ENCODE measurements around the gene ACVR1. TPM values are rescaled to one million over a fixed set of nuclear protein-coding genes. Genes with fewer than 3 reads are reported as not detected.
A peak's percentile ranks its signal among the peaks of the same experiment; 100 is the strongest.
"Not testable (repeated sequence)": the region's sequence is repeated elsewhere in the genome, so short reads cannot be mapped to it uniquely, and the experiment has no call there.

Gene ACVR1
- total RNA-seq, 2 experiments from 2014 or later, result 8.3 to 10.1 TPM

DNA sequence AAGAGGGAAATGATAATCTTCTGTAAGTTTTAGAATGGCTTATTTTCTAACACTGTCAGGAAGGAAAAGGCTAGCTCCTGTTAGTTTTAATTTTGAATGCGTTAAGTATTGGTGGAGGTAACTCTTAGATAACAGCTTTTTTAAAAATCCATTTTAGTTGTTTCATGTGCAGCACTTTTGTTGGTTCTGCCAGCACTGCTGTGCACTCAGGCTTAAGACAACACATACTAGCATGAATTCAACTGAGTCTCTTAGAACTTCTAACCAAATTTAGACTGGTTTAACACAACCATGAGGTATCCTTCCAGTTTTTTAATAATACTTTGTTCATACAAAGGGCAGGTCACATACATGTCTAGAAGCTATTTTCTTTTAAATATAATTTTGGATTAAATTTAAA lies 42.4 kb downstream of the ACVR1 start:
- no peak overlapping the region for H3K4me3 Mint-ChIP-seq
- CTCF ChIA-PET, result interaction anchor here (1.8 kb wide), 1 partner anchor 43 kb away, joined by 5 read pairs; the partner anchor contains the start of gene ACVR1
- H3K36me3 Mint-ChIP-seq (ENCODE audit: low read depth), result peaks cover 11% of the 10 kb centered on the region
- H3K27me3 Mint-ChIP-seq, result no peaks in the 10 kb centered on the region
- DNase-seq (no peak), ATAC-seq (no peak)
- peaks cover 46% of the 10 kb centered on the region for H3K4me1 Mint-ChIP-seq (ENCODE audit: low read depth)
- POLR2A ChIA-PET, result interaction anchor here (1.2 kb wide), 1 partner anchor 25 kb away, joined by 5 read pairs; no protein-coding TSS in a partner anchor
- TF ChIP-seq, protein P1, sequence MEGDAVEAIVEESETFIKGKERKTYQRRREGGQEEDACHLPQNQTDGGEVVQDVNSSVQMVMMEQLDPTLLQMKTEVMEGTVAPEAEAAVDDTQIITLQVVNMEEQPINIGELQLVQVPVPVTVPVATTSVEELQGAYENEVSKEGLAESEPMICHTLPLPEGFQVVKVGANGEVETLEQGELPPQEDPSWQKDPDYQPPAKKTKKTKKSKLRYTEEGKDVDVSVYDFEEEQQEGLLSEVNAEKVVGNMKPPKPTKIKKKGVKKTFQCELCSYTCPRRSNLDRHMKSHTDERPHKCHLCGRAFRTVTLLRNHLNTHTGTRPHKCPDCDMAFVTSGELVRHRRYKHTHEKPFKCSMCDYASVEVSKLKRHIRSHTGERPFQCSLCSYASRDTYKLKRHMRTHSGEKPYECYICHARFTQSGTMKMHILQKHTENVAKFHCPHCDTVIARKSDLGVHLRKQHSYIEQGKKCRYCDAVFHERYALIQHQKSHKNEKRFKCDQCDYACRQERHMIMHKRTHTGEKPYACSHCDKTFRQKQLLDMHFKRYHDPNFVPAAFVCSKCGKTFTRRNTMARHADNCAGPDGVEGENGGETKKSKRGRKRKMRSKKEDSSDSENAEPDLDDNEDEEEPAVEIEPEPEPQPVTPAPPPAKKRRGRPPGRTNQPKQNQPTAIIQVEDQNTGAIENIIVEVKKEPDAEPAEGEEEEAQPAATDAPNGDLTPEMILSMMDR (IDR thresholded peaks at IDR 0.05), result no peak
- H3K27ac Mint-ChIP-seq, result no peak overlapping the region
- intact Hi-C loops (cut with micrococcal nuclease), result no loop called here
- no peaks in the 10 kb centered on the region for H3K9me3 Mint-ChIP-seq

DNA sequence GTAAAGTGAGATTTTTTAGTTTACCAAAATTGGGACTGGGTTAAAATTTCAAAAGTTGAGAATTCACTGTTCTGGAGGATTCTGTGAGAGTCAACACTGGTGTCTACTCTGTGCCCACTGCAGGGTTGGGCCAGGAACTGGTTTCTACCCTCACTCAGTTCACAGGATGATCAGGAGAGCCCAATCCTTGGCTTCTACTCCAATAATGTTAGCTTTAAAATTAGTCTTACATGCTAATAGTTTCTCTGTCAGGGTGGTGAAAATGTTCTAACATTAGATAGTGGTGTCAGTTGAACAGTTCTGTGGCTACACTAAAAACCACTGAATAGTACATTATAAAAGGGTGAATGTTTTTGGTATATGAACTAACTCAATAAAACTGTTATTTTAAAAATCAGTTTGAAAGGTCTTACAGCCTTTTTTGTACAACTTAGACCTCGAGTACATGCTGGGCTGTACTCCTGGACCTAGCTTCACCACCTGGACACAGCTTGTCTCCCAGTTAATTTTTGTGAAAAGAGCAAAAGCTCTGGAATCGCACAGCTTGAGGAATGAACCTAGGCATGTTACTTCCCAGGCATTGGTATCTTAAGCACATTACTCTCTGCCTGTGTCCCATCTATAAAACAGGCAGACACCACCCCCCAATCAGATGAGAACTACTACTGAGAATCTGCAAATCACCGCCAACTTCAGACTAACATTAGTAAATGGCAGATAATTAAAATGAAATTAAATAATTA lies 44.4 kb downstream of the ACVR1 start:
- CTCF ChIA-PET, result interaction anchor here (1.8 kb wide), 1 partner anchor 45 kb away, joined by 5 read pairs; the partner anchor contains the start of gene ACVR1

DNA sequence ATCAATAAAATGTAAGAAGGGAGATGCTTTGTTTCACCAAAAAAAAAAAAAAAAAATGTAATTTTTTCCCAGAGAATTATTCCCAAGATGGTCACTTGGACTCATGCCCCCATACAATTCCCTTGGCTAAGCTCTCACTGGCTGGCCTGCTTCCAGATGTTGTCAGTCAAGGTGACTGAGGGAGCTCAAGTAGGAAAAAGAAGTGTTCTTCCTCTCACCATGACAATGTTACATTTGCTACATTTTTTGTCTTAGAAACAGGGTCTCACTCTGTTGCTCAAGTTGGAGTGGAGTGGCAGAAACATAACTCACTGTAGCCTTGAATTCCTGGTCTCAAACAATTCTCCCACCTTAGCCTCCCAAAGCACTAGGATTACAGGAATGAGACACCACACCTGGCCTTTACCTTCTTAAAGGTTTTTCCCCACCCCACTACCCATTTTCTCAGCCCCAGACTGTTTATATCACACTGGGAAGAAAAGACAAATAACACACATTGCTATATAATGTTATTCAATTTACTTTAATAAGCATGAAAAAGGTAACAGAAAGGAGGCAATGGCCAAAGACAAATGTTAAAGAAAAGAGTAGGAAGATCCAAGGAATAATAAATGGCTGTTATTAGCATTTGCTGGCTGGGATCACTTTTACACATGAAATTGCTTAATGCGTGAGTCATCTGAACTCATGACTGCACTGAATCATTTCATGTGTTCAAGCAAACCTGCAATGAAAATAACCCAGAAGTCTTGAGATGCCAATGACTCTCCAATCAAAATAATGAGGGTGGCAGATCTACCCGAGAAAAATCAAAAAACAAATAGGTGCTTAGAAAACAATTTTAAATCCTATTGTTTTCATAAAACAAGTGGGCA lies 45.2 kb downstream of the ACVR1 start:
- Mint-ChIP-seq H3K4me3 (no peak overlapping the region), H3K9me3 (no peaks in the 10 kb centered on the region), H3K36me3 (ENCODE audit: low read depth) (peaks cover 11% of the 10 kb centered on the region), H3K4me1 (ENCODE audit: low read depth) (peaks cover 23% of the 10 kb centered on the region), H3K27me3 (no peaks in the 10 kb centered on the region), H3K27ac (no peak overlapping the region)
- DNase-seq, result no peak
- intact Hi-C loops (cut with micrococcal nuclease), result no loop called here
- ChIA-PET CTCF (no interaction called here), POLR2A (no interaction called here)
- TF ChIP-seq, protein P1 (IDR thresholded peaks at IDR 0.05), result no peak
- ATAC-seq, result peak; percentile 30

More for the DNA sequence above, 44.4 kb downstream of the ACVR1 start:
- no peaks in the 10 kb centered on the region for H3K9me3 Mint-ChIP-seq
- peaks cover 28% of the 10 kb centered on the region for H3K4me1 Mint-ChIP-seq (ENCODE audit: low read depth)
- no peaks in the 10 kb centered on the region for H3K27me3 Mint-ChIP-seq
- peaks cover 11% of the 10 kb centered on the region for H3K36me3 Mint-ChIP-seq (ENCODE audit: low read depth)
- POLR2A ChIA-PET, result no interaction called here
- DNase-seq, result no peak
- TF ChIP-seq, protein P1 (IDR thresholded peaks at IDR 0.05), result no peak
- intact Hi-C loops (cut with micrococcal nuclease), result no loop called here
- H3K4me3 Mint-ChIP-seq, result no peak overlapping the region
- peak overlapping the region; percentile 38 for H3K27ac Mint-ChIP-seq
- no peak for ATAC-seq

DNA sequence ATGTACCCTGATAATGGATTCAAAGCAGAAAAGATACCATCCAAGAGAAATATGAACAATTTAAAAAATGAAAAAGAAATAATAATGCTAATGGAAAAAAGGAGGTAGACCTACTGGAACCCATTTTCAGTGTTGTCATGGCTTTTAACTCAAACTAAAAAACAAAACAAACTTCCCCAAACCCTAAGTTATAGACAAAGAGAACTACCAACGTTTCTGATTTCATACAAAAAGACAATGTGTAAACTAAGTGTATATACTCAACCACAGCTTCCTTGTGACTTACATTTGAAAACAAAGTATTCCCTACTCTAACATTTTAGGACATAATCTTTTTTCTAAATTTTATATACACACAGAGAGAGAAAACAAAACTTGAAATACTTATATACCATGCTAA lies 45.9 kb downstream of the ACVR1 start:
- DNase-seq (no peak), ATAC-seq (no peak)
- Mint-ChIP-seq H3K9me3 (no peaks in the 10 kb centered on the region), H3K27ac (no peak overlapping the region), H3K36me3 (ENCODE audit: low read depth) (peaks cover 14% of the 10 kb centered on the region), H3K27me3 (no peaks in the 10 kb centered on the region), H3K4me1 (ENCODE audit: low read depth) (peaks cover 20% of the 10 kb centered on the region), H3K4me3 (no peak overlapping the region)
- ChIA-PET CTCF (no interaction called here), POLR2A (no interaction called here)
- intact Hi-C loops (cut with micrococcal nuclease), result no loop called here
- TF ChIP-seq, protein P1 (IDR thresholded peaks at IDR 0.05), result no peak

DNA sequence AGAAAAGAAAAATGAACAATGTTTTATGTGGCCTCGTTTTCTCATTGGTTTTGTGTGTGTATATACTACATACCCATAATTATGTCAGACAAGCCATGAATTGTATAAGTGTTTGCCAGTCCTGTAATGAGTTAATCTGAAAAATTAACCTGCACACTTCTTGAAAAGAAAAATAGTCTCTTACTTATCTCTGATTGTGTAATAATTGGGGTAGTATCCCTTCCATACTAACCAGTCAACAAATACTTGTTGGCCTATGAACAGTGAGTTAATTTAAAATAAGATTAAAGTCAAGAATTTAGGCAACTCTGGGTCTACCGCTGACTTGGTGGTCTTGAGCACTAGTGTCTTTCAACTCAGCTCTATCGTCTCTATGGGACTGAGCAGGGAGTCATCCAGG lies 48.8 kb downstream of the ACVR1 start:
- TF ChIP-seq, protein P1 (IDR thresholded peaks at IDR 0.05), result no peak
- DNase-seq, result no peak
- no peak for ATAC-seq
- Mint-ChIP-seq H3K4me1 (ENCODE audit: low read depth) (peaks cover 13% of the 10 kb centered on the region), H3K36me3 (ENCODE audit: low read depth) (peaks cover 18% of the 10 kb centered on the region), H3K27ac (no peak overlapping the region), H3K9me3 (no peaks in the 10 kb centered on the region), H3K4me3 (no peak overlapping the region), H3K27me3 (no peaks in the 10 kb centered on the region)
- ChIA-PET CTCF (no interaction called here), POLR2A (no interaction called here)
- intact Hi-C loops (cut with micrococcal nuclease), result no loop called here

DNA sequence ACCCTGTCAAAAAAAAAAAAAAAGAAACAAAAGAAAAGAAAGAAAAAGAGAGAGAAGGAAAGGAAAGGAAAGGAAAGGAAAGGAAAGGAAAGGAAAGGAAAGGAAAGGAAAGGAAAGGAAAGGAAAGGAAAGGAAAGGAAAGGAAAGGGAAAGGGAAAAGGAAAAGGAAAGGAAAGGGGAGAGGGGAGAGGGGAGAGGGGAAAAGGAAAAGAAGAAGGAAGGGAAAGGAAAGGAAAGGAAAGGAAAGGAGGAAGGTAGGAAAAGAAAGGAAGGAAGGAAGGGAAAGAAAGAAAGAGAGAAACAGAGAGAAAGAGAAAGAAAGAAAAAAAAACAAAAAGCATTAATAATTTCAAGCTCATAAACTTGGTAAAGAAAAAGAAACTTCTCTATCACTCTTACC lies 49.5 kb downstream of the ACVR1 start:
- CTCF ChIA-PET; DNase-seq; POLR2A ChIA-PET; intact Hi-C loops (cut with micrococcal nuclease); H3K4me3 Mint-ChIP-seq; H3K9me3 Mint-ChIP-seq; H3K27me3 Mint-ChIP-seq; H3K27ac Mint-ChIP-seq; ATAC-seq: not testable (repeated sequence)
- Mint-ChIP-seq H3K36me3 (ENCODE audit: low read depth) (peaks cover 18% of the 10 kb centered on the region), H3K4me1 (ENCODE audit: low read depth) (peaks cover 14% of the 10 kb centered on the region)
